Skeletal muscle satellite cell (primary cell): Measurements from ENCODE around the gene HOXC11.

ENCODE experiments used
- H3K27me3 ChIP-seq: 2 replicates; pipeline ENCODE4 v1.7.0; 2013; ENCODE audit warnings: low read length; ENCODE audit not compliant: control insufficient read depth, insufficient read depth
- H3K36me3 ChIP-seq: 2 replicates; pipeline ENCODE4 v1.7.0; 2013; ENCODE audit warnings: mild to moderate bottlenecking, control low read depth, low read length; ENCODE audit not compliant: insufficient read depth
- H3K4me1 ChIP-seq: 2 replicates; pipeline ENCODE4 v1.7.0; 2013; ENCODE audit warnings: low read length; ENCODE audit not compliant: control insufficient read depth, insufficient read depth
- H3K4me2 ChIP-seq: 2 replicates; pipeline ENCODE4 v1.7.0; 2013; ENCODE audit warnings: mild to moderate bottlenecking, low read length
- H3K4me3 ChIP-seq: 2 replicates; pipeline ENCODE4 v1.7.0; 2013; ENCODE audit warnings: low read length
- H3K9ac ChIP-seq: 2 replicates; pipeline ENCODE4 v1.7.0; 2013; ENCODE audit warnings: mild to moderate bottlenecking, low read depth, low read length, moderate library complexity
- H3K9me3 ChIP-seq: replicated peaks from 2 replicates; pipeline ENCODE4 v1.7.0; 2013; ENCODE audit warnings: mild to moderate bottlenecking, control low read depth, low read length

The HOXC11 gene

DNA sequence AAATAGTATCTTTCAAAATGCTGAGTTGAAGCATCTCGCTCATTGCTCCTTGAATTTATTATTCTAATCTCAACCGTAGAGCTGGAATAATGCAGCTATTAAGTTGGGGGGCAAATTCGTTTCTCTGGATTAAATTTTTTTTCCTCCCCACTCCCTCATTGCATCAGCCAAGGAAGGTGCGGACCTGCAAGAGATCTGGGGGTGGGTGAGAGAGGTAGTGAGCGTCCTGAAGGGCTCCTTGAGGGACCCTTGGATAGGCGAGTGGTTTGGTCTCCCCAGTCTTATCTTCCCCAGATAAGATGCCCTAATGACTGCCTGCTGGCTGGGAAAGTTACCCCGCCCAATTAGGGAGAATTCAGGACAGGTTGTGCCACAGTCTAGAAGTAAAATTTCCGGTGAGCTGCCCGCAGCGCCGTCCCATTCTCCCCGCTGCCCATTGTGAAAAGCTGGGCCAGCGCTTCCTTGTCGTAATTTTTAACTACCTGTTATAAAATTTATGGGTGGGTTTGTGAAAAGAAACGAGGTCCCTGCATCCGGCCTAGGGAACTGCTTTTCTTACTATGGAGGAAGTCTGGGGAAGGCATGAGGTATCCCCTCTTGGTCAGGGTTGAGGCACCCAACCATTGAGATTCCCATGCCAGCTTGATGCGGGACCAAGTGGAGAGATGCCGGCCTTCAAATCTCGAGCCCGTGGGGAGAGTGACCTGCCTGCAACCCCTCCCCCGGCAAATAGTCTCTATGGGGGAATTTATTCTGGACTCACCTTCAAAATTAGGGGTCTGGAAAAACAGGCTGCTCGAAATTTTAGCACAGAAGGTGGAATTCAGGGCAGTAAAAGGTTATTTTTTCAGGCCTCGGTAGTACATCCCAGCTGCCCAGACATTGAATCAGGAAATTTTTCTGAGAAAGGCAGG, 42.3 kb downstream of the HOXC11 start:
- H3K4me3 ChIP-seq, result peak overlapping the region; percentile 68
- H3K4me2 ChIP-seq, result peak overlapping the region; percentile 94
- H3K9me3 ChIP-seq, result no peaks in the 10 kb centered on the region
- H3K4me1 ChIP-seq, result peaks cover 53% of the 10 kb centered on the region
- H3K27me3 ChIP-seq, result no peaks in the 10 kb centered on the region
- peaks cover 2% of the 10 kb centered on the region for H3K36me3 ChIP-seq
- H3K9ac ChIP-seq, result peak overlapping the region; percentile 88

DNA sequence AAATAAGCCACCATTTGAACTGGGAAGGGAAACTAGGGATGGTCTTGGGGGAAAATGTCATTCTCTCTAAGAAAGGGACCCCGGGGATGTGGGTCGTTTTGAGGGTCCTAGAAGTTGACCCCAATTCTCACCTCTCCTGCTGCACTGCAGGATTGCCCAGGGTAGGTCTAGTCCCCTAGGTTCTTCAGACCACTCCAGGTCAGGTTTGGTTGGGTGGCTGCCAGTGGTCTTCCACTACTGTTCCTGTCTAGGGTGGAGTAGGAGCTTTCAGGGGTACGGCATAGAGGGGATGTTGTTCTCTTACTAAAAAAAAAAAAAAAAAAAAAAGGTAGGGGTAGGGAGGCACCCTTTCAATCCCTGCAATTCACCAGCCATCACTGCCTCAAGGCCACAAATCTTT, 43.1 kb downstream of the HOXC11 start:
- Histone ChIP-seq H3K36me3 (peaks cover 2% of the 10 kb centered on the region), H3K27me3 (no peaks in the 10 kb centered on the region), H3K4me2 (peak overlapping the region; percentile 94), H3K9me3 (no peaks in the 10 kb centered on the region), H3K4me3 (peak overlapping the region; percentile 62), H3K9ac (peak overlapping the region; percentile 88), H3K4me1 (peaks cover 61% of the 10 kb centered on the region)

DNA sequence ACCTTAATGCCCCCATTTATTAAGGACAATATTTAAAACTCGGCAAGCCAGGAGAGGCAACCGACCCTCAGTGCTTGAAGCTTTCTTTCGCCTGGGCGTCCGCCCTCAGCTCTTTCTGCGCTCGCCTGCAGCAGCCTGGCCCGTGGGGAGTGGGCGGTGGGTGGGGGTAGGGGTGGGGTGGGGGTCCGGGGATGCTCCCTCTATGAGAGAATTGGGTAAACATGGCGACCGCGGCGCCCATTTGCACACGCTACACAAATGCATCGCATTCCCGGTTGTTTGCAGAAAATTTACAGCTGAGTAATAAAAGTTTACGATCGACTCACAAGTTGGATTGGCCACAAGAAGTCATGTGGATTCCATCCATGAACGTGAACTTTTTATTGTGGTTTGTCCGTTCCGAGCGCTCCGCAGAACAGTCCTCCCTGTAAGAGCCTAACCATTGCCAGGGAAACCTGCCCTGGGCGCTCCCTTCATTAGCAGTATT, 43.6 kb downstream of the HOXC11 start:
- H3K4me1 ChIP-seq, result peaks cover 63% of the 10 kb centered on the region
- H3K9me3 ChIP-seq, result no peaks in the 10 kb centered on the region
- H3K4me3 ChIP-seq, result peak overlapping the region; percentile 86
- peak overlapping the region; percentile 94 for H3K4me2 ChIP-seq
- peaks cover 1% of the 10 kb centered on the region for H3K36me3 ChIP-seq
- H3K9ac ChIP-seq, result peak overlapping the region; percentile 96
- no peaks in the 10 kb centered on the region for H3K27me3 ChIP-seq

DNA sequence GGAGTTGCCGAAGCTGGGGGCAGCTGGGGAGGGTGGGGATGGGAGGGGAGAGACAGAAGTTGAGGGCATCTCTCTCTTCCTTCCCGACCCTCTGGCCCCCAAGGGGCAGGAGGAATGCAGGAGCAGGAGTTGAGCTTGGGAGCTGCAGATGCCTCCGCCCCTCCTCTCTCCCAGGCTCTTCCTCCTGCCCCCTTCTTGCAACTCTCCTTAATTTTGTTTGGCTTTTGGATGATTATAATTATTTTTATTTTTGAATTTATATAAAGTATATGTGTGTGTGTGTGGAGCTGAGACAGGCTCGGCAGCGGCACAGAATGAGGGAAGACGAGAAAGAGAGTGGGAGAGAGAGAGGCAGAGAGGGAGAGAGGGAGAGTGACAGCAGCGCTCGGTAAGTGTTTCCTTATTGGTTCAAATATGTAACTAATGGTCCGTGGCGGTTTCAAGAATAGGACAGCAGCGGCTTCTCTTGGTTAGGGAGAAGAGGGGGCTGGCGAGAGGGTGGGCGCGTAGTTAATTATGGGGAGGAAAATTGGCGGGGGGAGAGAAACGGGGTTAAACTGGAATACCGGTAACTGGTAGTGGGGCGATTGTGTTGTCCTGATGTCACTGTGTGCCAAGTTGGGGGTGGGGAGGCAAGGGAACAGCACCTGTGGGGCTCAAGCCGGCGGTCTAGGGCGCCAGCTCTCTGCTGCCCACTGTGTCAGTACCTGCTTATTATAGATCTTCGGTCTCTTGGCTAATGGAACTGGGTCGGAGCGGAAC, 44.3 kb downstream of the HOXC11 start:
- no peaks in the 10 kb centered on the region for H3K9me3 ChIP-seq
- H3K4me3 ChIP-seq, result peak overlapping the region; percentile 86
- H3K27me3 ChIP-seq, result no peaks in the 10 kb centered on the region
- H3K9ac ChIP-seq, result peak overlapping the region; percentile 96
- no peaks in the 10 kb centered on the region for H3K36me3 ChIP-seq
- H3K4me1 ChIP-seq, result peaks cover 63% of the 10 kb centered on the region
- H3K4me2 ChIP-seq, result peak overlapping the region; percentile 94

DNA sequence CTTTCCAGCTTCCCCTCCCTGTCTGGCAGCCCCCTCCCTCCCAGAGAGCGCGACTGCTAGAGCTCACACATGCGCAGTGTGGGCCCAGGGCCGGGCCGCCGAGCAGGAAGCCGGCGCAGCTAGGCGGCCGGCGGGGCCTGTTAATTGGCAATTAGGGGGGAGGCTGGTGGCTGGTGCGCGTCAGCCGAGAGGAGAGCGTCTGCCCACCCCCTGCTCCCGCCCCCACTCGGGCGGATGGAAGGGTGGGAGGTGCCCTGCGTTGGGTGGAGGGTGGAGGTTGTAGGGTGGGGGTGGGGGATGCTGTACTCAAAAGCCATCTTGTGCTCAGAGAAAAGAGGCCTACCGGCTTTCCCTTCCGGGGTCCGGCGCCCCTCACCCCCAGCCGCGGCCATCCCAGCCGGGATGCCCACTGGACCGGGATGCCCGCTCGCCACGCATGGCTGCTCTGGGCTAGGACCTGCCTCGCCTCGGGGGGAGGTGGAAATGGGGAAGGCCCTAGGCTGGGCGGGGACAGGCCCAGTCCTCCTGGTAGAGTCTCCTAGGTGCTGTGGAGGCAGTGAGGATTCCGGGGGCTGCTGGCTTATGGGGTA, 45.0 kb downstream of the HOXC11 start:
- Histone ChIP-seq H3K4me1 (peaks cover 64% of the 10 kb centered on the region), H3K9ac (peak overlapping the region; percentile 96), H3K4me3 (peak overlapping the region; percentile 86), H3K9me3 (no peaks in the 10 kb centered on the region), H3K4me2 (peak overlapping the region; percentile 94), H3K27me3 (no peaks in the 10 kb centered on the region), H3K36me3 (no peaks in the 10 kb centered on the region)

DNA sequence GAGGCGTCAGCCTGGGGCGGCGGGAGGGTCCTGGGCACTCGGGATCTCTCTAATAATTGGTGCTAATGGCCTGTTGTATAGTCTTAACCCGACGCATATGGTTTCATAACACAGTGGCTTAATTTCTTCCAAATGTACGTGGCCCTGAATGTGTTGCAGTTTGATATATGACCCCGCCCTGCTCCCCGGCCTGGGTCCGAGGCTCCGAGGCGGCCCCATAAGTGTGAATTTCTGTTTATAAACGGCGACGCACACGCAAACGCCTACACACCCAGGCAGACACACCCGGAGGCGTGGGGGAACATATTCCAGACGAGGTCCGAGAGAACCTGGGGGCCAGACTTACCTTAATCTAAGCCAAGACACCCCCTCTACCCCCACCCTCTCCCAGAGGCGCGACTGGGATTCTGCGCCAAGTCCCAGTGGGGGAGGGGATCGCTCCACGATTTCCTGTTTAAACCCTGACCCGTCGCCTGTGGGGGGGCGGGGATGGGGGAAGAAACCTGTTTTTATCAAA, 45.6 kb downstream of the HOXC11 start:
- Histone ChIP-seq H3K4me1 (peaks cover 64% of the 10 kb centered on the region), H3K27me3 (no peaks in the 10 kb centered on the region), H3K9ac (peak overlapping the region; percentile 96), H3K36me3 (no peaks in the 10 kb centered on the region), H3K4me2 (peak overlapping the region; percentile 94), H3K4me3 (peak overlapping the region; percentile 86), H3K9me3 (no peaks in the 10 kb centered on the region)

DNA sequence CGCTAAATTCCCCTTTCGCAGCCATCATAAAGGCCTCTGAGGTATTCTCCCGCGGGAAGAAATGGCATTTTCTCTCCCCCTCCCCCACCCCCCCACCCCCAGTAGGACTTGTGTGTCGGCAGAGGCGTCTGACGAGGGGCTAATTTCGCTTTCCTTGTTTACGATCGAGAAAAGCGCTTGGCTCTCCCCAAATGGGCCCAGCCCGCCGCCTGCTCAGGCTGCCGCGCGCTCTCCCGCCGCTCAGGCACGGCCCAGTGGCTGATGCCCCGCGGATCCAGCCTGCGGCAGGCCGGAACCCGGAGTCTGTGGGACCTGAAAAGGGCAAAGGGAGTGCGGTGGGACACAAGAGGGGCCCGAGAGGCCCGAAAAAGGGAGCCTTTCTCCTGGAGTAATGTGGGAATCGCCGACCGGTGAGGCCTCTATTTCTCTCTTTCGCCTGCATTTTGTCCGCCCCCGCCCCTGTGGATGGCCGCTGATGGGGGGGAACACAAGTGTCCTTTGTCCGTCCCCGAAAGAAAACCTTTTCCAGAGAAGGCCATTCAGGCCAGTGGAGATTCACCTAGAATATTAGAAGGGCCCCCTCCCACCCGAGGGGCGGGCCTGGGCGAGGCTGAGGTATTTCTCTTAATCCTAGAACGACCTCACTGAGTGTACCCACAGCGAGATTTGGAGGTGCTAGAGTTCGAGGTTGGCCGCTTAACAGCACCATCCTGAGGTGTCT, 46.3 kb downstream of the HOXC11 start:
- Histone ChIP-seq H3K4me1 (peaks cover 64% of the 10 kb centered on the region), H3K36me3 (no peaks in the 10 kb centered on the region), H3K4me3 (peak overlapping the region; percentile 86), H3K9ac (peak overlapping the region; percentile 96), H3K9me3 (no peaks in the 10 kb centered on the region), H3K4me2 (peak overlapping the region; percentile 94), H3K27me3 (no peaks in the 10 kb centered on the region)

DNA sequence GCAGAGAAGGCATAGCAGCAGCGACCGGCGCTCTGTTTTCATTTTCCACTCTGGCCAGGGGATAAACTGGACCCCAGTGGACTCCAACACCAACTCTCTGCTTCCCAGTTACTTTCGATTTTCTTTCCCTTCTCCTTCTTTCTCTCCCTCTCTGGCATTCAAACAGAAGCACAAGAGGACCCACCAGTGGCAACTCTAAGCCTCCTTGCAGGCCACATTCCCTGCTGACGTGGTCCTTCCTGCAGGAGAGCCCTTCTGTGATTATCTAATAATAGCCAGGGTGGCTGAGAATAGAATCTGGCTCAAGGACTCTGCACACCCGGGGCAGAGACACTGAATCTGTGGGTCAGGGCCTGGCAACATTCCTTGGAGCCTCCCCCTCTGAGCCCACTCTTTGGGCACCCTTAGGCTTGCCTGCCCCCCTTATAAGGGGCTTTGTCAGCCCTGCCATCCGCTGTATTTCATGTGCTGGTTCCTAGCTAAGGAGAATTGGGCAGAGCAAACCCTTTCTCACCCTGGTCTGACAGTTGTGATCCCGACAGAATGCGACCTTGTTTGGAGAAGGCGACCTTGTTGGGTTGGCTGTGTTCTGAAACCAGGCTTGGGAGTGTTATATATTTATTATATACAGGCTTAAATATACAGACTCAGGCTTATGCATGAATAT, 47.1 kb downstream of the HOXC11 start:
- Histone ChIP-seq H3K4me2 (peak overlapping the region; percentile 94), H3K4me1 (peaks cover 65% of the 10 kb centered on the region), H3K4me3 (peak overlapping the region; percentile 86), H3K27me3 (no peaks in the 10 kb centered on the region), H3K36me3 (no peaks in the 10 kb centered on the region), H3K9me3 (no peaks in the 10 kb centered on the region), H3K9ac (peak overlapping the region; percentile 96)

DNA sequence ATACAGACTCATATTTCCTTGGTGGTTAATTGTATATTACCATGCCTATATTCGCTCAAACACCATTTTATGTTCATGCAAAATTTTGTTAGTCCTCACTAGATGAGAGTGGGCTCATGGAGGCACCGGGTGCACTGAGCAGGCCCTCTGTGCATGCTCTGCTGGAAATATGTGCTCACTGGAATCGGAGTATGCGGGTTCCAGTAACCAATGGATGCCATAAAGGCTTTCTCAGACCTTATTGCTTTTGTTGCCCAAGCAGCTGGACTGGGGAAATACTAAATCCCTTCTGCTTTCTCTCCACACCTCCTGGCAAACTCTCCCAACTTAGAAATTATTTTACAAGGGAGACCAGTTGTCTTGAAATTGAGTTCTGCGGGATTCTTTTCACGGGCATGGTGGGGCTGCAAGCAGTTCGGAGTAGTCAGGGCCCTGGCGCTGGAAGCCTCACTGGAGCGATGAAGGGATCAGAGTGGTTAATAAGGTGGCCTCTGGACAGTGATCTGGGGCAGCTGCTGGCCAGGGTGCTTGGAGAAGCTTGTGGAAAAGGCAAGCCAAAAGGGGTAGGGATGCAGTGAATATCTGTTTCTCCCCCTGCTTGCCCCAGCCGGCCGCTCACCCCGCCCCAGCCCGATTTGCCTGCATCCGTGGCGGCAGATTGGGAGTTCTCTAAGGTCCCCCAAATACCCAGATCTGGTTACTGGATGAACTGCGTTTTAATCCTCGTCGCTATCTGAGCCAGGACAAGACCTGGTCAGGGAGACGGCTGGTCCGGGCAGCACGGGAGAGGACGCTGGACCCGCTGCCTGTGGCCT, 47.9 kb downstream of the HOXC11 start:
- H3K27me3 ChIP-seq, result no peaks in the 10 kb centered on the region
- peaks cover 65% of the 10 kb centered on the region for H3K4me1 ChIP-seq
- H3K9me3 ChIP-seq, result no peaks in the 10 kb centered on the region
- H3K9ac ChIP-seq, result peak overlapping the region; percentile 96
- H3K4me3 ChIP-seq, result peak overlapping the region; percentile 86
- H3K4me2 ChIP-seq, result peak overlapping the region; percentile 94
- no peaks in the 10 kb centered on the region for H3K36me3 ChIP-seq
